ENCODE results near the gene PSMC3IP.

PSMC3IP gene

GRCh38 chr17:42598905-42599304, 21.4 kb upstream of the PSMC3IP start:
- TF ChIP-seq TCF12 (IDR thresholded peaks at IDR 0.05; ENCODE audit: low read depth) (no peak), EP300 (IDR thresholded peaks at IDR 0.05; ENCODE audit: borderline replicate concordance) (no peak), CREB1 (IDR thresholded peaks at IDR 0.05; ENCODE audit: low read depth) (no peak), TAF1 (IDR thresholded peaks at IDR 0.05; ENCODE audit: low read depth) (no peak), CEBPB (IDR thresholded peaks at IDR 0.05) (no peak), MAX (IDR thresholded peaks at IDR 0.05) (no peak), FOXM1 (IDR thresholded peaks at IDR 0.05; ENCODE audit: borderline replicate concordance, low read depth) (no peak), EGR1 (IDR thresholded peaks at IDR 0.05) (no peak), REST (IDR thresholded peaks at IDR 0.05; ENCODE audit: low read depth) (no peak), RAD21 (IDR thresholded peaks at IDR 0.05; ENCODE audit: low read depth) (no peak), USF1 (IDR thresholded peaks at IDR 0.05) (no peak), YY1 (IDR thresholded peaks at IDR 0.05; ENCODE audit: low read depth) (no peak), TEAD4 (IDR thresholded peaks at IDR 0.05) (no peak), ZBTB7A (IDR thresholded peaks at IDR 0.05; ENCODE audit: low read depth) (no peak)

- TF ChIP-seq YY1 (IDR thresholded peaks at IDR 0.05; ENCODE audit: low read depth) (no peak), EGR1 (IDR thresholded peaks at IDR 0.05) (no peak), ZBTB7A (IDR thresholded peaks at IDR 0.05; ENCODE audit: low read depth) (no peak), CEBPB (IDR thresholded peaks at IDR 0.05) (no peak), REST (IDR thresholded peaks at IDR 0.05; ENCODE audit: low read depth) (no peak), RAD21 (IDR thresholded peaks at IDR 0.05; ENCODE audit: low read depth) (no peak), FOXM1 (IDR thresholded peaks at IDR 0.05; ENCODE audit: borderline replicate concordance, low read depth) (no peak), CREB1 (IDR thresholded peaks at IDR 0.05; ENCODE audit: low read depth) (no peak), TEAD4 (IDR thresholded peaks at IDR 0.05) (no peak), MAX (IDR thresholded peaks at IDR 0.05) (no peak), TAF1 (IDR thresholded peaks at IDR 0.05; ENCODE audit: low read depth) (no peak), TCF12 (IDR thresholded peaks at IDR 0.05; ENCODE audit: low read depth) (no peak), NFIC (IDR thresholded peaks at IDR 0.05) (no peak), EP300 (IDR thresholded peaks at IDR 0.05; ENCODE audit: borderline replicate concordance) (no peak), USF1 (IDR thresholded peaks at IDR 0.05) (no peak)
Measured at GRCh38 chr17:42596386-42596785, 18.9 kb upstream of the PSMC3IP start.

- TF ChIP-seq EP300 (IDR thresholded peaks at IDR 0.05; ENCODE audit: borderline replicate concordance) (no peak), CREB1 (IDR thresholded peaks at IDR 0.05; ENCODE audit: low read depth) (no peak), USF1 (IDR thresholded peaks at IDR 0.05) (no peak), TCF12 (IDR thresholded peaks at IDR 0.05; ENCODE audit: low read depth) (no peak), CEBPB (IDR thresholded peaks at IDR 0.05) (no peak), TEAD4 (IDR thresholded peaks at IDR 0.05) (no peak), TAF1 (IDR thresholded peaks at IDR 0.05; ENCODE audit: low read depth) (no peak), RAD21 (IDR thresholded peaks at IDR 0.05; ENCODE audit: low read depth) (no peak)
Measured at GRCh38 chr17:42591411-42591810, 13.9 kb upstream of the PSMC3IP start.

GRCh38 chr17:42590886-42591285, 13.4 kb upstream of the PSMC3IP start:
- TF ChIP-seq EGR1 (IDR thresholded peaks at IDR 0.05) (no peak), CEBPB (IDR thresholded peaks at IDR 0.05) (no peak), REST (IDR thresholded peaks at IDR 0.05; ENCODE audit: low read depth) (no peak), MAX (IDR thresholded peaks at IDR 0.05) (no peak), CREB1 (IDR thresholded peaks at IDR 0.05; ENCODE audit: low read depth) (no peak), TCF12 (IDR thresholded peaks at IDR 0.05; ENCODE audit: low read depth) (no peak), FOXM1 (IDR thresholded peaks at IDR 0.05; ENCODE audit: borderline replicate concordance, low read depth) (no peak), TAF1 (IDR thresholded peaks at IDR 0.05; ENCODE audit: low read depth) (no peak), USF1 (IDR thresholded peaks at IDR 0.05) (no peak), EP300 (IDR thresholded peaks at IDR 0.05; ENCODE audit: borderline replicate concordance) (no peak), YY1 (IDR thresholded peaks at IDR 0.05; ENCODE audit: low read depth) (no peak), RAD21 (IDR thresholded peaks at IDR 0.05; ENCODE audit: low read depth) (no peak), TEAD4 (IDR thresholded peaks at IDR 0.05) (no peak), ZBTB7A (IDR thresholded peaks at IDR 0.05; ENCODE audit: low read depth) (no peak), NFIC (IDR thresholded peaks at IDR 0.05) (no peak)

Measured in Ishikawa (cell line).